Measurements from ENCODE around the gene MRC2.

GRCh38 chr17:62611728-62612127 is 15.7 kb upstream of the MRC2 start:
- TF ChIP-seq, protein P1, sequence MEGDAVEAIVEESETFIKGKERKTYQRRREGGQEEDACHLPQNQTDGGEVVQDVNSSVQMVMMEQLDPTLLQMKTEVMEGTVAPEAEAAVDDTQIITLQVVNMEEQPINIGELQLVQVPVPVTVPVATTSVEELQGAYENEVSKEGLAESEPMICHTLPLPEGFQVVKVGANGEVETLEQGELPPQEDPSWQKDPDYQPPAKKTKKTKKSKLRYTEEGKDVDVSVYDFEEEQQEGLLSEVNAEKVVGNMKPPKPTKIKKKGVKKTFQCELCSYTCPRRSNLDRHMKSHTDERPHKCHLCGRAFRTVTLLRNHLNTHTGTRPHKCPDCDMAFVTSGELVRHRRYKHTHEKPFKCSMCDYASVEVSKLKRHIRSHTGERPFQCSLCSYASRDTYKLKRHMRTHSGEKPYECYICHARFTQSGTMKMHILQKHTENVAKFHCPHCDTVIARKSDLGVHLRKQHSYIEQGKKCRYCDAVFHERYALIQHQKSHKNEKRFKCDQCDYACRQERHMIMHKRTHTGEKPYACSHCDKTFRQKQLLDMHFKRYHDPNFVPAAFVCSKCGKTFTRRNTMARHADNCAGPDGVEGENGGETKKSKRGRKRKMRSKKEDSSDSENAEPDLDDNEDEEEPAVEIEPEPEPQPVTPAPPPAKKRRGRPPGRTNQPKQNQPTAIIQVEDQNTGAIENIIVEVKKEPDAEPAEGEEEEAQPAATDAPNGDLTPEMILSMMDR (IDR thresholded peaks at IDR 0.05), result no peak
- TF ChIP-seq POLR2A (IDR thresholded peaks at IDR 0.05), result no peak
